Fibroblast of villous mesenchyme (primary cell): Measurements from ENCODE around the gene VEPH1. TPM values are rescaled to one million over a fixed set of nuclear protein-coding genes. Genes with fewer than 3 reads are reported as not detected.

ENCODE experiments used
- DNase-seq: peaks from one replicate; pipeline ENCODE4 v3.0.0-alpha.2; 2010; ENCODE audit warnings: low read depth
- H3K4me3 ChIP-seq: 2 replicates; pipeline ENCODE4 v1.5.1; 2011; ENCODE audit warnings: low read depth, mild to moderate bottlenecking, low read length
- CTCF ChIP-seq: IDR thresholded peaks from 2 replicates; pipeline ENCODE4 v1.5.1; 2012; ENCODE audit warnings: low read depth, mild to moderate bottlenecking, low read length; ENCODE audit not compliant: insufficient read depth
- total RNA-seq: library from RNA; depleted of rRNA; stranded (reverse); fragments of >200 nt; gene quantifications from 2 replicates; pipeline ENCODE4 v1.2.3, GENCODE V29; 2012

VEPH1 gene
- total RNA-seq, 1 donor = 8.6 TPM

GRCh38 chr3:157526036-157526435 is 22.8 kb upstream of the VEPH1 start:
- no peak for TF ChIP-seq CTCF
- H3K4me3 ChIP-seq = no peak overlapping the region
- no peak for DNase-seq

- no peak for DNase-seq
- no peak for TF ChIP-seq CTCF
- no peak overlapping the region for H3K4me3 ChIP-seq
Observed at GRCh38 chr3:157523814-157524213, 20.6 kb upstream of the VEPH1 start.

- no peak for DNase-seq
- TF ChIP-seq CTCF = no peak
- H3K4me3 ChIP-seq = no peak overlapping the region
Observed at GRCh38 chr3:157522648-157523047, 19.4 kb upstream of the VEPH1 start.

- no peak overlapping the region for H3K4me3 ChIP-seq
- no peak for TF ChIP-seq CTCF
- DNase-seq = no peak
Observed at GRCh38 chr3:157520485-157521150, 17.4 kb upstream of the VEPH1 start.

- no peak for TF ChIP-seq CTCF
- no peak for DNase-seq
- no peak overlapping the region for H3K4me3 ChIP-seq
Observed at GRCh38 chr3:157518881-157519280, 15.7 kb upstream of the VEPH1 start.

GRCh38 chr3:157516928-157517327 is 13.7 kb upstream of the VEPH1 start:
- TF ChIP-seq CTCF = no peak
- H3K4me3 ChIP-seq = no peak overlapping the region

GRCh38 chr3:157515398-157515797 is 12.2 kb upstream of the VEPH1 start:
- TF ChIP-seq CTCF = no peak
- no peak overlapping the region for H3K4me3 ChIP-seq
- DNase-seq = no peak

More at GRCh38 chr3:157516928-157517327, 13.7 kb upstream of the VEPH1 start:
- no peak for DNase-seq
